ENCODE results near the gene IL36A.

GRCh38 chr2:113054066-113054465 is 48.8 kb downstream of the IL36A start:
- TF ChIP-seq CTCF (optimal IDR thresholded peaks at IDR 0.05 in 1 of 3, IDR thresholded peaks at IDR 0.05 in 1 of 3, conservative IDR thresholded peaks at IDR 0.05 in 1 of 3; ENCODE audit: extremely low read depth in 1 of 3, insufficient read depth in 2 of 3, low read length in 3 of 3) = no peak
- no peak for TF ChIP-seq EZH2 (IDR thresholded peaks at IDR 0.05; ENCODE audit: low read length)
